NCI-H510A (cell line): ENCODE data around the gene HERC5.
"Not testable (repeated sequence)": the region's sequence is repeated elsewhere in the genome, so short reads cannot be mapped to it uniquely, and the experiment has no call there.

ENCODE experiments used
- DNase-seq: peaks from one replicate; lab custom pipeline; 2025; lab: John Stamatoyannopoulos, UW

HERC5 gene

GRCh38 chr4:88522702-88523324 lies 65.9 kb downstream of the HERC5 start:
- peak; percentile 38 for DNase-seq

DNA sequence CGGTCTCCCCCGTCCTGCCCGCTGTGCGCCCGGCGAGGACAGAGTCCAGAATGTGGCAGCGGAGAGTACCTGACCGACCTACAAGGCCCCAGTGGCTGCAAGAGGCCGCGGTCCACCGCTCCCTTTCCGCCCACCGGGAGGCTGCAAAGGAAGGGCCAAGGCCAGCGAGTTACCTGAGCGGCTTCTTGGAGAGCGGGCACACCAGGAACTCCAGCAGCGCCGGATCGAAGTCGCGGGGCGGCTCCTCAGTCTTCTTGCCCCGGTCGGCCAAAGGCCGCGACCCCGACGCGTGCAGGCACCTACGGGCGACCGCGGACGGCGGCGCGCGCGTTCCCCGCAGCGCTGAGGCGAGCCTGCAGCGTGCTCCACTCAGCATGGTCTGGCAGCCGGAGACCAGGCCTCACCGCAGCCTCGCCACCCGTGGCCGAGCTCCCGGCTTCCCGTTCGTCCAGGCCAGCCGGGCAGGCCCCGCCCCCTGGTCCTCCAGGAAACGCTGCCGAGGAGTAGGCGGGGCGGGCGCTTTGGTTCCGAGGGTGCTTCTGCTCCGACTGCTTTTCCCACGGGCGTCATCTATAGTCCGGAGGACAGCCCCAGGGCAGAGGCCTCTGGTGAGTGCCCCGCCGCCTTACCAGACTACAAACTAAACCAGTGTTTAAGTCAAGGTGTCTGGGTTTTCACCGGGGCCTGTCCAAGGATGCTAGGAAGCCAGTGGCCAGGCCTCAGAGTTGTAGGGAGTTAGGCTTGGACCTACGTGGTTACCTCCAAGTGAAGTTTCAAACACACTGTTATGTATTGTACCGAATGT lies 66.6 kb downstream of the HERC5 start, which contains the start of gene PYURF:
TSS of gene PYURF (minus strand) at position 452 of the 805 bp plus-strand sequence. CDS start at position 376, 76 bp downstream.
- DNase-seq = peak; percentile 94

DNA sequence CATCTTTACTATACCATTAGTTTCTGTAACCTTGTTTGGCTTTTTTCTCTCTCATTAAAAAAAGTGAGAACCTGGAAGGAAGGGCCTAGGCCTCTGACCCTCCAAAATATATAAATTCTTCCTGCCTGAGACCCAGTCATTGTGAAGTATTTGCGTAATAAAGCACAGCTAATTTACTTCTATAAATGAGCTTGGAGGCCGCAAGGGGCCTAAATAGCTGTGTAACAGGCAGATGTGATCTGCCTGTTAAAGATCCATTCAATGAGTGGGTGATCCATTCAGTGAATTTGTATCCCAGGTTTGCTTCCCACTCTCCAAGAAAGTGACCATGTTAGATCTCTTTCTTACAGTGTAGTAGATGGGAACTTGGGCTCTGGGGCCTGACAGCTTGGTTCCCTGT lies 67.3 kb downstream of the HERC5 start:
- DNase-seq = no peak

GRCh38 chr4:88526221-88526815 lies 69.4 kb downstream of the HERC5 start:
- DNase-seq = no peak

DNA sequence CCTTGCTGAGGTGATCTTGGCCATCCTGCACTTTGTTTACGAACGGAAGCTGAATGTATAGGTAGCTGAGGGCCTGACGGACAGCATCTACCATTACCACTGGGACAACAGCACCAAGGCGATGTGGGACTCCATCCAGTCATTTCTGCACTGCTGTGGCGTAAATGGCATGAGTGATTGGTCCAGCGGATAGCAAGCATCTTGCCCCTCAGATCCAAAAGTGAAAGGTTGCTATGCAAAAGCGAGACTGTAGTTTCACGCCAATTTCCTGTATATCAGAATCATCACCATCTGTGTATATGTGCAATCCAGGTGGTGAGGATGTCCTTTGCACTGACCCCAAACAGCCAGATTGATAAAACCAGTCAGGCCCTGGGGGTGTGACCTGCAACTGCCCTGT lies 70.9 kb downstream of the HERC5 start:
- no peak for DNase-seq

DNA sequence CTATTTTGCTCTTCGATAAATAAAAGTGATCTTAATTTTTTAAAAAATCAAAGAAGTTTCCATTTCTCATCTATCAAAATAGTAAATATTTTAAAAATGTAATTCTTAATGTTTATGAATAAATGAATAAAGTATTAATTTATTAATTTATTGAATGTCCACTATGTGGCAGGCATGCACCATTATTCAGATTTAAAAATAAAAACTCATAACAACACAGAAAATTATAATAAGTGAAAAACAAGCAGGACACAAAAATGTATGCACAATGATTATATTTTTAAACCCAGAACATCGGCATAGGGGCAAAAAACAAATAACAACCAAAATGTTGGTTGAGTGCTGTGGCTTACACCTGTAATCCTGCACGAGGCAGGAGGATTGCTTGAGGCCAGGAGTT lies 71.9 kb downstream of the HERC5 start:
- no peak for DNase-seq

DNA sequence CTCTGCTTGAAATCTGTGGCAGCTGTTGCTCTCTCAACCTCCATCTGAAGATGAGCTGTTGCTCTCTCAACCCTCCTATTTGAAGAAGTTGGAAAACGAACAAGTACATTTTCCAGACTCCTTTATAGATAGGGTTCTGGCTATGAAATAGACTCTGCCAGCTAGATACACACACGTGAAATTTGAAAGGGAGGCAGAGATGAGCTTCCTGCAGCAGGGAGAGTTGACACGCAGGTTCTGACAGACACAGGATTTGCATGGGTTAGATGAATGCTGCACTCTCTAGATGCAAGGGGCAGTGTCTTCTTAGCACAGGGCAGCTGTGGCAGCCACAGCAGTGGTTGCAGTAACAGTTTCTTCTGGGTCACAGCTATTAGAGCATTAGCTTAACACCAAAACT lies 74.6 kb downstream of the HERC5 start:
- no peak for DNase-seq

GRCh38 chr4:88533088-88533790 lies 76.3 kb downstream of the HERC5 start:
- no peak for DNase-seq

GRCh38 chr4:88533937-88534750 lies 77.2 kb downstream of the HERC5 start:
- DNase-seq = no peak

- no peak for DNase-seq
These were observed 78.3 kb downstream of the HERC5 start for GRCh38 chr4:88535090-88535755.

DNA sequence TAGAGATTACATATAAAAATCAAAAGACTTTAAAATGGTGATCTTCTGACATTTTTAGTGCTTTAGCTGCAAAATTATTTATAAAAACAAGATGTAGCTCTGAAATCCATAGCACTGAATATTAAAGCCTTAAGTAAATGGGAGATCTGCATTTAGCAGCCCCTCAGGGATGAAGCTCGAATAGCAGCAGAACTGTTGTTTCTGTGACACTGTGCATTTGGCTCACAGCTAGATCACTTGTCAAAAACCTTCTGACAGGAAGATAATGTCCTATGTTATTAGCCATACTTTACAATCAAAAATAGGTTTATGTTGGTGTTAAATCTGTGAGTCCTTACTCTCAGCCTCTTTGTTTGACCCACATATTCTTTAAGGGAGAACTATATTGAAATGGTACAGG lies 80.8 kb downstream of the HERC5 start:
- no peak for DNase-seq

GRCh38 chr4:88539322-88540068 lies 82.6 kb downstream of the HERC5 start:
- not testable (repeated sequence) for DNase-seq

DNA sequence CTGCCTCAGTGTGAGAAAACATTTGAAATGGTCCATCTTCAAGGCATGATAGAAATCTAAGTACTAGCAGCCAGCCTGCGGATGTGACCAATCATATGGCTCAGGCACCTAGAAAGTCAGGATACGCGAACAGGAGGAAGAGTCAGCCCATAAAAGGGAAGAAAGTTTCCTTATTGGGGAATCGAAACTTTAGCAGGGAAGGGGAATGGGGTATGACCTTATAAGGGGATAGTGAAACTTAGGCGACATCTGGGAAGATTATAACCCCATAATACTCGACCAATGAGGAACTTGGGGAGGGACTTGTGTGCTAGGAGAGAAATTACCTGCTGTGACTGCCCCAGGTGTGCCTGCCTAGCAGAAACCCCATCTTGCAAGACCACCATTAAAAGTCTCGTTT lies 92.9 kb downstream of the HERC5 start:
- DNase-seq = no peak
